ENCODE data around the gene LRRC75B. TPM values are rescaled to one million over a fixed set of nuclear protein-coding genes. Genes with fewer than 3 reads are reported as not detected.

The LRRC75B gene
- total and polyA plus RNA-seq, 2 of the 8 experiments (the other 6 are each of a cell fraction or from before 2014, with no cell fraction given) = 12.2 to 26.6 TPM

DNA sequence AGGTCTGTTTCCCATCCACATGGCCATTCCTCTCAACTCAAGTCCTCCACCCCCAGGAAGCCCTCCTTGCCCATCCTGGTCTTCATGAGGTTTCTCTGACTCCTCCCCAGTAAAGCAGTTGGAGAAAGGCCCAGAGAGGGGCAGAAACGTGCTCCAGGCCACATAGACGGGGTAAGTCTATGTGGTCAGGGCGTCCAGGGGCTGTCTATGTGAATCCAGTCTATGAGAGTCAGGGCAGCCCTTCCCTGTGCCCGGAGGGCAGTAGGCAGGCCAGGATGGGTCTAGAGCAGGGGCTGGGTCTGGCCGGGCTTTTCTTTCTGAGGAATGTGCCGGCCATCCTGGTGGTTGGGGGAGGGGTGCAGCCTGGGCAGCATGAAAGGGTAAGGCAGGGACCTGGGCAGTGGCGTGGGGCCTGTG lies 49.7 kb downstream of the LRRC75B start:
- ChIA-PET CTCF (ENCODE audit: partially characterized antibody) (no interaction called here), POLR2A (ENCODE audit: partially characterized antibody) (no interaction called here)
- FAIRE-seq (no peak), DNase-seq (ENCODE audit: low read depth in 1 of 2, low spot score in 2 of 2) (no peak)
- H3K4me1 ChIP-seq (replicated peaks in 1 of 4; ENCODE audit: control insufficient read depth in 3 of 4, insufficient read depth in 4 of 4, low read length in 3 of 4) = no peaks in the 10 kb centered on the region
- no peaks in the 10 kb centered on the region for H3K27me3 ChIP-seq (replicated peaks in 1 of 4; ENCODE audit: control insufficient read depth in 3 of 4, extremely low read depth in 1 of 4, insufficient read depth in 3 of 4, low read length in 3 of 4)
- no peak overlapping the region for H4K8ac ChIP-seq (ENCODE audit: extremely low read depth, insufficient read depth, low read length)
- H3K36me3 ChIP-seq (ENCODE audit: control insufficient read depth in 2 of 4, insufficient read depth in 4 of 4, low read length in 3 of 4) = peaks cover 26 to 56% (median 41%) of the 10 kb centered on the region in 4 experiments
- no peak overlapping the region for H3K14ac ChIP-seq (ENCODE audit: insufficient read length)
- no peaks in the 10 kb centered on the region for H3K23me2 ChIP-seq (ENCODE audit: low read depth, low read length)
- no peak overlapping the region; the same call in 1 of the 2 replicates for H2BK5ac ChIP-seq (ENCODE audit: low read depth, low read length)
- H3K23ac ChIP-seq (ENCODE audit: insufficient read length) = no peak overlapping the region
- H3K56ac ChIP-seq (replicated peaks; ENCODE audit: insufficient read length, low read depth, low read length) = no peak overlapping the region
- no peak for TF ChIP-seq SUZ12 (IDR thresholded peaks at IDR 0.05; ENCODE audit: low read length)
- TF ChIP-seq CEBPB (IDR thresholded peaks at IDR 0.05; ENCODE audit: low read depth, low read length) = no peak
- no peak for TF ChIP-seq SIX5 (IDR thresholded peaks at IDR 0.05; ENCODE audit: low read depth, low read length)
- no peak for TF ChIP-seq SP4 (IDR thresholded peaks at IDR 0.05; ENCODE audit: low read length)
- TF ChIP-seq BCL11A (IDR thresholded peaks at IDR 0.05; ENCODE audit: low read depth in 2 of 2, low read length in 2 of 2) = no peak
- no peak for TF ChIP-seq KDM5A (IDR thresholded peaks at IDR 0.05; ENCODE audit: low read length)
- no peaks in the 10 kb centered on the region for H3K9me3 ChIP-seq (ENCODE audit: insufficient read depth in 2 of 2, low read depth in 1 of 2, low read length in 1 of 2)
- no peaks in the 10 kb centered on the region for H3K79me1 ChIP-seq (ENCODE audit: low read depth, low read length)
- no peak overlapping the region for H3K18ac ChIP-seq (ENCODE audit: extremely low read depth, low read length)
- H2BK12ac ChIP-seq (ENCODE audit: low read depth, low read length) = no peak overlapping the region
- no peak overlapping the region for H3K9ac ChIP-seq (replicated peaks in 1 of 4; ENCODE audit: extremely low read depth in 1 of 4, low read depth in 3 of 4, low read length in 3 of 4)
- H2AFZ ChIP-seq (ENCODE audit: low read length) = no peak overlapping the region
- H3K4me3 ChIP-seq (ENCODE audit: extremely low read depth in 1 of 4, insufficient read depth in 2 of 4, low read depth in 3 of 4, low read length in 4 of 4) = no peak overlapping the region
- no peak overlapping the region for H4K91ac ChIP-seq (replicated peaks; ENCODE audit: insufficient read length, low read length)
- H3K79me2 ChIP-seq (ENCODE audit: control insufficient read depth in 1 of 2, insufficient read depth in 2 of 2, low read length in 2 of 2) = no peaks in the 10 kb centered on the region
- H4K20me1 ChIP-seq (replicated peaks in 1 of 2; ENCODE audit: control insufficient read depth in 1 of 2, insufficient read depth in 2 of 2, low read length in 2 of 2) = peaks cover 0 to 11% of the 10 kb centered on the region in 2 experiments
- no peak overlapping the region for H3K27ac ChIP-seq (ENCODE audit: low read depth, low read length)
- H2BK120ac ChIP-seq (replicated peaks; ENCODE audit: low read depth, low read length) = no peak overlapping the region
- H4K5ac ChIP-seq (ENCODE audit: insufficient read length, low read depth, low read length) = no peak overlapping the region
- H2AK5ac ChIP-seq (ENCODE audit: low read depth, low read length) = no peak overlapping the region
- H3K4ac ChIP-seq (replicated peaks; ENCODE audit: insufficient read length, low read depth, low read length) = no peak overlapping the region
- H2BK15ac ChIP-seq (ENCODE audit: low read length) = no peak overlapping the region
- WGBS, 2 experiments (ENCODE audit: extremely low coverage in 1 of 2, insufficient coverage in 1 of 2, insufficient read length in 1 of 2, insufficient replicate concordance in 2 of 2, low coverage in 1 of 2, low lambda C conversion rate in 2 of 2, missing lambda C conversion rate in 1 of 2) = 91% methylated on average over 7 of the region's 7 CpGs; no CpG with 5 or more reads in 1 of the 2 experiments
- H2BK20ac ChIP-seq (ENCODE audit: low read length) = no peak overlapping the region
- no peak overlapping the region for H3K4me2 ChIP-seq (ENCODE audit: insufficient read depth in 1 of 2, low read depth in 2 of 2, low read length in 2 of 2)
